OCI-LY1 (cell line): ENCODE data around the gene MAPK12.
A peak's percentile ranks its signal among the peaks of the same experiment; 100 is the strongest.

Source experiments
- H2AFZ ChIP-seq: fragments of 200-600 bp; sonication (generic), shearing (Covaris generic); 2 replicates; pipeline ENCODE4 v1.6.0; 2014; ENCODE audit warnings: antibody characterized with exemption, mild to moderate bottlenecking, low read length
- H3F3A ChIP-seq: fragments of 200-600 bp; sonication (generic), shearing (Covaris generic); 2 replicates; pipeline ENCODE4 v1.6.0; 2014; ENCODE audit warnings: mild to moderate bottlenecking, antibody characterized with exemption, low read length, moderate library complexity; ENCODE audit not compliant: insufficient read depth
- H3K27ac ChIP-seq: fragments of 200-600 bp; sonication (generic); 2 replicates; pipeline ENCODE4 v1.5.1; 2014; ENCODE audit warnings: low read length, mixed run types, mild to moderate bottlenecking, low read depth; ENCODE audit not compliant: poor library complexity, severe bottlenecking
- H3K27me3 ChIP-seq: fragments of 200-600 bp; sonication (generic); 2 replicates; pipeline ENCODE4 v1.6.0; 2014; ENCODE audit warnings: antibody characterized with exemption, mild to moderate bottlenecking, low read length, moderate library complexity; ENCODE audit not compliant: insufficient read depth
- H3K36me3 ChIP-seq: fragments of 200-600 bp; sonication (generic); 2 replicates; pipeline ENCODE4 v1.6.1; 2014; ENCODE audit warnings: mild to moderate bottlenecking, antibody characterized with exemption, low read length, moderate library complexity, mixed read lengths; ENCODE audit not compliant: insufficient read depth
- H3K4me1 ChIP-seq: fragments of 200-600 bp; sonication (generic); 2 replicates; pipeline ENCODE4 v1.5.1; 2014; ENCODE audit warnings: mild to moderate bottlenecking, low read length, moderate library complexity; ENCODE audit not compliant: insufficient read depth, severe bottlenecking
- H3K4me2 ChIP-seq: fragments of 200-600 bp; sonication (generic), shearing (Covaris generic); 2 replicates; pipeline ENCODE4 v1.6.1; 2014; ENCODE audit warnings: low read length
- H3K4me3 ChIP-seq: fragments of 200-600 bp; sonication (generic); 2 replicates; pipeline ENCODE4 v1.5.1; 2014; ENCODE audit warnings: low read length, low read depth, mild to moderate bottlenecking, mixed read lengths; ENCODE audit not compliant: poor library complexity, severe bottlenecking
- H3K79me2 ChIP-seq: fragments of 200-600 bp; shearing (Covaris generic); 2 replicates; pipeline ENCODE4 v1.6.1; 2016; ENCODE audit warnings: mixed run types, low read length, mixed read lengths; ENCODE audit not compliant: insufficient read depth
- H3K9ac ChIP-seq: fragments of 200-600 bp; sonication (generic), shearing (Covaris generic); 2 replicates; pipeline ENCODE4 v1.6.1; 2014; ENCODE audit warnings: mild to moderate bottlenecking, low read length, mixed read lengths
- H3K9me2 ChIP-seq: fragments of 200-600 bp; sonication (generic), shearing (Covaris generic); 2 replicates; pipeline ENCODE4 v1.6.1; 2014; ENCODE audit warnings: low read depth, mild to moderate bottlenecking, low read length, mixed read lengths
- H3K9me3 ChIP-seq: fragments of 200-600 bp; shearing (Covaris generic); 2 replicates; pipeline ENCODE4 v1.6.1; 2014; ENCODE audit warnings: low read length, mixed read lengths
- H4K20me1 ChIP-seq: fragments of 200-600 bp; sonication (generic), shearing (Covaris generic); 2 replicates; pipeline ENCODE4 v1.6.0; 2016; ENCODE audit warnings: mild to moderate bottlenecking, low read length; ENCODE audit not compliant: insufficient read depth
- EZH2 ChIP-seq: fragments of 200-600 bp; sonication (generic), shearing (Covaris generic); IDR thresholded peaks from 2 replicates; pipeline ENCODE4 v1.8.0; 2017; ENCODE audit warnings: borderline replicate concordance, mixed run types, mild to moderate bottlenecking, antibody characterized with exemption, low read length, moderate library complexity, mixed read lengths
- TF ChIP-seq, protein P1 (sequence below): fragments of 200-600 bp; sonication (generic), shearing (Covaris generic); IDR thresholded peaks from 2 replicates; pipeline ENCODE4 v1.5.1; 2017; ENCODE audit warnings: mild to moderate bottlenecking, antibody characterized with exemption, low read length, moderate library complexity, mixed read lengths

Gene MAPK12

DNA sequence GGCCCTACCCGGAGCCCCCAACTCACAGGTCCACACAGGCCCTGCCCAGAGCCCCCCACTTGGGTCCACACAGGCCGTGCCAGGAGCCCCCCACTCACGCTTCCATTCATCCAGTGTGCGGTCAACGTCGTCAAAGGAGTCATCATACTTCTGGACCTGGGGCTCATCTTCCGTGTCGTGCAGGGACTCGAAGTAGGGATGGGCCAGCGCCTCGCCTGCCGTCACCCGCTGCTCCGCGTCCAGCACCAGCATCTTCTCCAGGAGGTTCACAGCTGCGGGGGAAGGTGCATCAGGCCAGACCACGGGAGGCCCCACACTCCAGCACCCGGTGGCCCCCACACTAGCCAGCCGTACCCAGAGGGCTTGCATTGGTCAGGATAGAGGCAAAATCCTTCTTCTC is 6.4 kb downstream of the MAPK12 start:
- peaks cover 18% of the 10 kb centered on the region for H3K4me1 ChIP-seq
- H3K9ac ChIP-seq = no peak overlapping the region
- TF ChIP-seq, protein P1, sequence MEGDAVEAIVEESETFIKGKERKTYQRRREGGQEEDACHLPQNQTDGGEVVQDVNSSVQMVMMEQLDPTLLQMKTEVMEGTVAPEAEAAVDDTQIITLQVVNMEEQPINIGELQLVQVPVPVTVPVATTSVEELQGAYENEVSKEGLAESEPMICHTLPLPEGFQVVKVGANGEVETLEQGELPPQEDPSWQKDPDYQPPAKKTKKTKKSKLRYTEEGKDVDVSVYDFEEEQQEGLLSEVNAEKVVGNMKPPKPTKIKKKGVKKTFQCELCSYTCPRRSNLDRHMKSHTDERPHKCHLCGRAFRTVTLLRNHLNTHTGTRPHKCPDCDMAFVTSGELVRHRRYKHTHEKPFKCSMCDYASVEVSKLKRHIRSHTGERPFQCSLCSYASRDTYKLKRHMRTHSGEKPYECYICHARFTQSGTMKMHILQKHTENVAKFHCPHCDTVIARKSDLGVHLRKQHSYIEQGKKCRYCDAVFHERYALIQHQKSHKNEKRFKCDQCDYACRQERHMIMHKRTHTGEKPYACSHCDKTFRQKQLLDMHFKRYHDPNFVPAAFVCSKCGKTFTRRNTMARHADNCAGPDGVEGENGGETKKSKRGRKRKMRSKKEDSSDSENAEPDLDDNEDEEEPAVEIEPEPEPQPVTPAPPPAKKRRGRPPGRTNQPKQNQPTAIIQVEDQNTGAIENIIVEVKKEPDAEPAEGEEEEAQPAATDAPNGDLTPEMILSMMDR = no peak
- no peak for TF ChIP-seq EZH2
- no peak overlapping the region for H3K4me2 ChIP-seq
- H4K20me1 ChIP-seq = no peaks in the 10 kb centered on the region
- peaks cover 7% of the 10 kb centered on the region; the same call in 1 of the 2 replicates for H3F3A ChIP-seq
- no peaks in the 10 kb centered on the region for H3K9me2 ChIP-seq
- H2AFZ ChIP-seq = no peak overlapping the region
- H3K36me3 ChIP-seq = peaks cover 57% of the 10 kb centered on the region
- H3K9me3 ChIP-seq = no peaks in the 10 kb centered on the region
- no peaks in the 10 kb centered on the region for H3K27me3 ChIP-seq
- no peaks in the 10 kb centered on the region for H3K79me2 ChIP-seq
- no peak overlapping the region for H3K4me3 ChIP-seq
- no peak overlapping the region for H3K27ac ChIP-seq

DNA sequence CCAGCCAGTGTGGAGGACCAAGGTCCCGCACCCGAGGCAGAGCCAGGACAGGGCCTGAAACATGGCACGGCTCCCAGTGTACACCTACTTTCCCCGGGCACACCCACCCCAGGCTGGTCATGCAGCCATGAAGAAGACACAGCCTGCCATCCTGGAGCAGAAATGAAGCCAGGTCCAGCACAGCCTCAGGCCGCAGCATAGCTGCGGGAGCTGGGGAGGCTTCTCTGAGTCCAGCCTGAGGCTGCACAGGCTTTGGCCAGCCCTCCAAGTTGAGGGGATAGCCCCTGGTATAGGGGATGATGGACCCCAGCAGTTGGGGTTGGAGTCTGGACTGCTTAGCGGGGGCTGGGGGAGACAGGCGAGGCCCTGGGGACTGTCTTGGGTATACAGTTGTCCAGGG is 7.5 kb downstream of the MAPK12 start:
- TF ChIP-seq, protein P1 = no peak
- no peak for TF ChIP-seq EZH2
- Histone ChIP-seq H3K4me3 (no peak overlapping the region), H3K9me3 (no peaks in the 10 kb centered on the region), H3K9me2 (no peaks in the 10 kb centered on the region), H3K4me2 (no peak overlapping the region), H2AFZ (no peak overlapping the region), H3K36me3 (peaks cover 54% of the 10 kb centered on the region), H4K20me1 (no peaks in the 10 kb centered on the region), H3K79me2 (no peaks in the 10 kb centered on the region), H3K4me1 (peaks cover 22% of the 10 kb centered on the region), H3K9ac (no peak overlapping the region), H3F3A (peaks cover 7% of the 10 kb centered on the region; the same call in 1 of the 2 replicates), H3K27ac (no peak overlapping the region), H3K27me3 (no peaks in the 10 kb centered on the region)

DNA sequence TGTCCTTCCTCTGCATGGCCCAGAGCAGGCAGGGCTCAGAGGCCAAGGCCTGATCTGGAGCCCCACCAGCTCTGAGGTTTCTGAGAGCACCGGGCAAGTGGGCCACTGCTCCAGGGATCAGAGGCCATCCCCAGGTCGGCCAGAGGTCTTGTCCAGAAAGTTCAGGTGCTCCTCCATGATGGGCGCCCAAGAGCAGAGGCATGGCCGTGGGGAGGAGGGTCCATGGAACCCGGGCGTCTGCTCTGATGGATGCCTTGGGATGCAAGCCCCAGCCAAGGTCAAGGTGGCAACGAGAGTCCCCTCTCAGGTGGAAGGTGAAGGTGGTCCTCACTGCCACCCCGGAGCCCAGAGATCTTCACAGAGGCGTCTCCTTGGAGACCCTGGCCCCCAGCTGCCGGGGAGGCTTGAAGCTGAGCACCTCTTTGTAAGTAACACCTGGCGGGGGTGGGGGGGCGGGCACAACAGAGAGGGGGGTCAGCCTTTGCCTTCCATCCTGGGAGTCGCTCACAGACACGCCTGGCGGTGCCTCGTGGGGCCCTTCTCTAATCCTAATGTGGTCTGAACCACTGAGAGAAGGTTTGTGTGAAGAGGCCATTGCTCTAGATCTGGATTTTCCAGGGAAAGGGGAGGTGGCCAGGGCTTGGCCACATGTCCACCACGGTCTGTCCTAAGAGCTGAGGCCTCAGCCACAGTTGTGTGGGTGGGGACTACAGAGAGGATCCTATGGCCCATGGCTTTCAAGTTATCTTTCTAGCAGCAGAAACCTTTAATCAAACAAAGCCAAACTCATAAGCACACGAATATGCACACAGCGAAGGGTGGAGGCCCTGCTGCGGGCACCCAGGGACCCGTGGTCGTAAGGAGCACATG is 8.2 kb downstream of the MAPK12 start:
- Histone ChIP-seq H4K20me1 (no peaks in the 10 kb centered on the region), H3K27ac (peak overlapping the region; percentile 8), H3K4me2 (no peak overlapping the region), H3K4me1 (peaks cover 28% of the 10 kb centered on the region), H3K79me2 (no peaks in the 10 kb centered on the region), H3K9me3 (no peaks in the 10 kb centered on the region), H3F3A (peaks cover 7% of the 10 kb centered on the region; the same call in 1 of the 2 replicates), H3K27me3 (no peaks in the 10 kb centered on the region), H2AFZ (no peak overlapping the region), H3K4me3 (no peak overlapping the region), H3K9ac (no peak overlapping the region), H3K36me3 (peaks cover 49% of the 10 kb centered on the region), H3K9me2 (no peaks in the 10 kb centered on the region)
- TF ChIP-seq, protein P1 = no peak
- no peak for TF ChIP-seq EZH2
